Hepatocyte (in vitro differentiated cells): Measurements from ENCODE around the gene MINAR1. TPM values are rescaled to one million over a fixed set of nuclear protein-coding genes. Genes with fewer than 3 reads are reported as not detected.

Experiments
- DNase-seq: peaks from one replicate; pipeline ENCODE4 v3.0.0-alpha.2; 2016; ENCODE audit warnings: low spot score
- H2AFZ ChIP-seq: fragments of 200-600 bp; sonication (generic); 2 replicates; pipeline ENCODE4 v1.6.0; 2016; ENCODE audit warnings: antibody characterized with exemption, mild to moderate bottlenecking
- H3K27ac ChIP-seq: fragments of 200-600 bp; sonication (generic); 2 replicates; pipeline ENCODE4 v1.5.1; 2016; ENCODE audit warnings: mild to moderate bottlenecking
- H3K27me3 ChIP-seq: fragments of 200-600 bp; sonication (generic); 2 replicates; pipeline ENCODE4 v1.6.1; 2016
- H3K36me3 ChIP-seq: fragments of 200-600 bp; sonication (generic); replicated peaks from 2 replicates; pipeline ENCODE4 v1.5.1; 2016; ENCODE audit warnings: low read depth; ENCODE audit not compliant: insufficient read depth
- H3K4me1 ChIP-seq: fragments of 200-600 bp; sonication (generic); 2 replicates; pipeline ENCODE4 v1.5.1; 2016; ENCODE audit warnings: mild to moderate bottlenecking, moderate library complexity; ENCODE audit not compliant: insufficient read depth
- H3K4me2 ChIP-seq: fragments of 200-600 bp; sonication (generic); 2 replicates; pipeline ENCODE4 v1.6.0; 2016
- H3K4me3 ChIP-seq: fragments of 200-600 bp; sonication (generic); 2 replicates; pipeline ENCODE4 v1.5.1; 2016; ENCODE audit warnings: mild to moderate bottlenecking
- H3K79me2 ChIP-seq: fragments of 200-600 bp; sonication (generic); 2 replicates; pipeline ENCODE4 v1.6.0; 2017; ENCODE audit warnings: mild to moderate bottlenecking
- H3K9me2 ChIP-seq: fragments of 200-600 bp; sonication (generic); replicated peaks from 2 replicates; pipeline ENCODE4 v1.6.0; 2017; ENCODE audit warnings: mild to moderate bottlenecking; ENCODE audit not compliant: insufficient read depth
- H3K9me3 ChIP-seq: fragments of 200-600 bp; sonication (generic); 2 replicates; pipeline ENCODE4 v1.5.1; 2016; ENCODE audit warnings: low read depth, mild to moderate bottlenecking
- H4K20me1 ChIP-seq: fragments of 200-600 bp; sonication (generic); 2 replicates; pipeline ENCODE4 v1.6.0; 2016; ENCODE audit warnings: mild to moderate bottlenecking; ENCODE audit not compliant: insufficient read depth, poor library complexity, severe bottlenecking
- EZH2 ChIP-seq: fragments of 200-600 bp; sonication (generic); IDR thresholded peaks from 2 replicates; pipeline ENCODE4 v1.6.1; 2016; ENCODE audit warnings: antibody characterized with exemption, mild to moderate bottlenecking, borderline replicate concordance
- EZH2phosphoT487 ChIP-seq: fragments of 200-600 bp; sonication (generic); IDR thresholded peaks from one replicate; pipeline ENCODE4 v1.6.1; 2018; ENCODE audit warnings: antibody characterized with exemption, mild to moderate bottlenecking, low read depth, moderate library complexity; ENCODE audit not compliant: unreplicated experiment, severe bottlenecking
- WGBS: methylation state at CpG from one replicate; pipeline ENCODE4 v1.1.6; 2016; ENCODE audit warnings: low lambda C conversion rate; ENCODE audit errors: missing lambda C conversion rate; 5-methylcytosine and 5-hydroxymethylcytosine counted together
- polyA plus RNA-seq: library from polyadenylated mRNA; unstranded; fragments of >200 nt; fragmentation: Nextera tagmentation; extraction: Ambion mirVana; gene quantifications from 2 replicates; pipeline ENCODE4 v1.2.1, GENCODE V29; 2016
- total RNA-seq: library from RNA; depleted of rRNA; stranded (reverse); fragments of >200 nt; gene quantifications from 2 replicates; pipeline ENCODE4 v1.2.3, GENCODE V29; 2014
- TF ChIP-seq, protein P1 (sequence below): fragments of 200-600 bp; sonication (generic); IDR thresholded peaks from 2 replicates; pipeline ENCODE4 v1.5.1; 2016; ENCODE audit warnings: antibody characterized with exemption, mild to moderate bottlenecking; ENCODE audit not compliant: poor library complexity

The MINAR1 gene
- total and polyA plus RNA-seq, 2 experiments from 2014 or later = 0.10 to 1.3 TPM

DNA sequence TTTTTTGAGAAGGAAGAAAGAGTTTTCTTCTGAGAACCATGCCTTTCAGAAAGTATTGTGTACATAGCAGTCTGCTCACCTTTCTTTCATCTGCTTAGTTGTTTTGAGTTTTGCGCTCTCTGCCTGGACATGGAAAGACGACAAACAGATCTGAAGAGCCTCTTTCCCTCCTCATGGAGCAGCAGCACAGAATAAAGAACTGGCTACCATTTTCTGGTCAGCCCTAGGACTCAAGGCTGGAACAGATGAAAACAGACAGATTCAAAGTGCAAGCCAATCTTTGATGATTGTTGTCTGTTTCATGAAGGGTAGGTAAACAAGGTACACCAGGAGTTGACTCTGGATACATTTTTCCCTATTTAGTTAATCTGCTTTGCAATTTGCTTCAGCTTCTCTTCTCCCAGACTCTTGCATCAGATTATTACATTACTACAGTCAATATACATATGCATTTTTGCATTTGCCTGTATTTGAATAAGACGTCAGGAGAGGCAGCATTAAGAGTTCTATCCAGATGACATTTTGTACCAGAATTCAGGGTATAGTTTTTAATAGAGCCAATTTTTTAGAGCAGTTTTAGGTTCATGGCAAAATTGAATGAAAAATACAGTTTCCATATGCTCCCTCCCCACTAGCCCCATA, 34.7 kb upstream of the MINAR1 start:
- DNase-seq = no peak
- no peak for TF ChIP-seq EZH2
- TF ChIP-seq, protein P1, sequence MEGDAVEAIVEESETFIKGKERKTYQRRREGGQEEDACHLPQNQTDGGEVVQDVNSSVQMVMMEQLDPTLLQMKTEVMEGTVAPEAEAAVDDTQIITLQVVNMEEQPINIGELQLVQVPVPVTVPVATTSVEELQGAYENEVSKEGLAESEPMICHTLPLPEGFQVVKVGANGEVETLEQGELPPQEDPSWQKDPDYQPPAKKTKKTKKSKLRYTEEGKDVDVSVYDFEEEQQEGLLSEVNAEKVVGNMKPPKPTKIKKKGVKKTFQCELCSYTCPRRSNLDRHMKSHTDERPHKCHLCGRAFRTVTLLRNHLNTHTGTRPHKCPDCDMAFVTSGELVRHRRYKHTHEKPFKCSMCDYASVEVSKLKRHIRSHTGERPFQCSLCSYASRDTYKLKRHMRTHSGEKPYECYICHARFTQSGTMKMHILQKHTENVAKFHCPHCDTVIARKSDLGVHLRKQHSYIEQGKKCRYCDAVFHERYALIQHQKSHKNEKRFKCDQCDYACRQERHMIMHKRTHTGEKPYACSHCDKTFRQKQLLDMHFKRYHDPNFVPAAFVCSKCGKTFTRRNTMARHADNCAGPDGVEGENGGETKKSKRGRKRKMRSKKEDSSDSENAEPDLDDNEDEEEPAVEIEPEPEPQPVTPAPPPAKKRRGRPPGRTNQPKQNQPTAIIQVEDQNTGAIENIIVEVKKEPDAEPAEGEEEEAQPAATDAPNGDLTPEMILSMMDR = no peak
- TF ChIP-seq EZH2phosphoT487 = no peak
- Histone ChIP-seq H3K4me3 (no peak overlapping the region), H3K27ac (no peak overlapping the region), H3K27me3 (no peaks in the 10 kb centered on the region), H3K4me2 (no peak overlapping the region), H2AFZ (no peak overlapping the region), H3K36me3 (no peaks in the 10 kb centered on the region), H3K79me2 (no peaks in the 10 kb centered on the region), H3K4me1 (no peaks in the 10 kb centered on the region), H3K9me3 (no peaks in the 10 kb centered on the region), H3K9me2 (no peaks in the 10 kb centered on the region), H4K20me1 (no peaks in the 10 kb centered on the region)
- 72% methylated on average over 3 of the region's 3 CpGs for WGBS

DNA sequence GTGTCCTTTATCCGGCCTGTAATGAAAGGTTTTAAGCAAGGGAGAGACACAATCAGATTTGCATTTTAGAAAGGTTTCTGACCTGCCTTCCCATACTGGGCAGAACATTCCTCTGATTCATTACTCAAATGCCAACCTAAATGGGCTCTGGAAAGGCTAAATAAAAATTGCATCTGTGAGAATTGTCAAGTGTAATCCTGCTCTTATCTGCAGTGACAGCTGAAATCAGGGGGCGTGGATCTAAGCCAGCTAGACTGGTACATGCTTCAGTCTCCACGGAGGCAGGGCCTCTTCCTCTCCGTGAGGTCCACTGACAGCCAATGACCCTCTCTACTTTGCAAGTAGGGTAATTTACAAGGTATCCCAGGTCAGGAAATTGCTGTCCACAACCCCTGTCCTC, 32.5 kb upstream of the MINAR1 start:
- 76% methylated on average over 4 of the region's 4 CpGs for WGBS
- H3K4me1 ChIP-seq = no peaks in the 10 kb centered on the region

DNA sequence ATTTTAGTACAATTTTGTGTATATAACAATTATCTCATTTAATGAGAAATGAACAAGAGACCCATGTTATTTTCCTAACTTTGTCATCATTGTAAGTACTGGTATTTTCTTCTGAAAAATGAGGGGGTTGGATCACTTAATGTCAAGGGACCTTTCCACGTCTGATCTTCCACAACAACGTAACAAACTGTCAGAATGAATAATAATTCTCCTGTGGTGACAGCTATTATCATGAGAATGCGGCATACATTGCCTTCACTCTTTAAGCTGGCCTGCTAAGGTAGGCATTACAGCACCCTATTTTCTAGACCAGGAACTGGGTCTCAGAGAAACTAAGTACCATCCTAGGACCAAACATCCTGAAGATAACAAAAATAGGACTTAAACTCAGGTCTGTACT, 31.5 kb upstream of the MINAR1 start:
- no peak overlapping the region for H3K4me3 ChIP-seq
- H4K20me1 ChIP-seq = no peaks in the 10 kb centered on the region
- no peaks in the 10 kb centered on the region for H3K36me3 ChIP-seq
- H3K79me2 ChIP-seq = no peaks in the 10 kb centered on the region
- no peaks in the 10 kb centered on the region for H3K27me3 ChIP-seq
- WGBS = 72% methylated on average over 3 of the region's 3 CpGs
- no peaks in the 10 kb centered on the region for H3K9me2 ChIP-seq
- TF ChIP-seq, protein P1 = no peak
- no peak for TF ChIP-seq EZH2
- TF ChIP-seq EZH2phosphoT487 = no peak
- H3K4me1 ChIP-seq = no peaks in the 10 kb centered on the region
- no peak for DNase-seq
- no peak overlapping the region for H2AFZ ChIP-seq
- H3K9me3 ChIP-seq = no peaks in the 10 kb centered on the region
- no peak overlapping the region for H3K27ac ChIP-seq
- no peak overlapping the region for H3K4me2 ChIP-seq

More for the DNA sequence above, 32.5 kb upstream of the MINAR1 start:
- Histone ChIP-seq H3K4me3 (no peak overlapping the region), H3K4me2 (no peak overlapping the region), H3K9me2 (no peaks in the 10 kb centered on the region), H3K9me3 (no peaks in the 10 kb centered on the region), H3K36me3 (no peaks in the 10 kb centered on the region), H2AFZ (no peak overlapping the region), H4K20me1 (no peaks in the 10 kb centered on the region), H3K79me2 (no peaks in the 10 kb centered on the region), H3K27ac (no peak overlapping the region), H3K27me3 (no peaks in the 10 kb centered on the region)
- TF ChIP-seq EZH2 = no peak
- TF ChIP-seq, protein P1 = no peak
- no peak for TF ChIP-seq EZH2phosphoT487
- no peak for DNase-seq

DNA sequence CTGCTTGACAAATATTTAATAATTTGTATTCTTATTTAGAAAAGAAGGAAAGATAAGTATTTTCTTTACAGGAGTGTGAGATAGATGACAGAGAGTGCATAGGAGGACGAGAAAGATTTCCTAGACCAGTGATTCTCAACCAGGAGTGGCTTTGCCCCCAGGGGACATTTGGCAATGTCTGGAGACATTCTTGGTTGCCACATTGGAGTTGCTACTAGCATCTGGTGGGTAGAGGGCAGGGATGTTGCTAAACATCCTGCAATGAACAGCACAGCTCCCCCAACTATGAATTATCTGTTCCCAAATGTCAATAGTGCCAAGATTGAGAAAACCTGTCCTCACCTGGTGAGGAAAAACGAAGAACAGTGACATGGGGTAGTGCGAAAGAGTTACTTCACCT, 30.8 kb upstream of the MINAR1 start:
- DNase-seq = no peak
- no peak overlapping the region for H3K27ac ChIP-seq
- H3K4me3 ChIP-seq = no peak overlapping the region
- H3K4me1 ChIP-seq = no peaks in the 10 kb centered on the region
- H2AFZ ChIP-seq = no peak overlapping the region
- H3K27me3 ChIP-seq = no peaks in the 10 kb centered on the region
- no peaks in the 10 kb centered on the region for H3K36me3 ChIP-seq
- H4K20me1 ChIP-seq = no peaks in the 10 kb centered on the region
- H3K9me2 ChIP-seq = no peaks in the 10 kb centered on the region
- H3K79me2 ChIP-seq = no peaks in the 10 kb centered on the region
- TF ChIP-seq EZH2phosphoT487 = no peak
- TF ChIP-seq, protein P1 = no peak
- no peak for TF ChIP-seq EZH2
- WGBS = 57% methylated on average over 3 of the region's 3 CpGs
- no peak overlapping the region for H3K4me2 ChIP-seq
- H3K9me3 ChIP-seq = no peaks in the 10 kb centered on the region
